NCI-H2081 treated with DMSO at 0.1 percent for 48 hours (cell line): Measurements from ENCODE around the gene NAA38.
"Not testable (repeated sequence)": the region's sequence is repeated elsewhere in the genome, so short reads cannot be mapped to it uniquely, and the experiment has no call there.

Experiments used
- DNase-seq: peaks from one replicate; lab custom pipeline; 2025; lab: John Stamatoyannopoulos, UW

The NAA38 gene

DNA sequence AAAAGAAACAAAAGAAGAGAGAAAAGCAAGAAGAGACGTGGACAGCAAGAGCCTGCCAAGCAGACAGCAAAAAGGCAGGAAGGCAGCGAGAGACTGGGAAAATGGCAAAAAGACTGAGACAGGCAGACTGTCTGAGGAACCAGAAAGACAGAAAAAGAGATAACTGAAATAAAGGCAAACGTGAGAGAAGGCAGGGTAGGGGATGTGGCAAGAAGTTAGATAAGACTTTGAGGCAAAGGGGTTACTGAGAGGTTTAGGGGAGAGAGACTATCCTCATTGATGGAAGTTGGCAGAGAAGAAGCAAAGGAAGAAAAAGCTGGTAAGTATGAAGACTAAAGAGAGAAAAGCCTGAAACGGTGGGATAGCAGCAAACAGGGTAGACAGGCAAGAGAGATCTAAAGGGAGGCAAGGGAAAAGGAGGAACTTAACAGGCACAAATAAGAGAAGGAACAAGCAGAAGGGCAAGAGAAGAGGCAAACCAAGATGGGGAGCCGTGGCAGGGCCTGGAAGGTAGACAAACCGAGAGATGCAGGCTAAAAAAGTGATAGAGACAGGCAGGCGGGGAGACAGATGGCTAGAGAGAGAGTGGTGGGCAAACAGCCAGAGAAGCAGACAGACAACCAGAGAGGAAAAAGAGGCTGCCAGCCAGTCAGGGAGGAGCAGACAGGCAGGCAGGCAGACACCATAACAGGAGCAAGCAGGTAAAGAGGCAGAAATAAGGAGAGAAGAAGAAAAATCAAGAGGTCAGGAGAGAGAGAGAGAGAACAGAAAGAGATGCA is 24.1 kb upstream of the NAA38 start:
- peak; percentile 37 for DNase-seq

DNA sequence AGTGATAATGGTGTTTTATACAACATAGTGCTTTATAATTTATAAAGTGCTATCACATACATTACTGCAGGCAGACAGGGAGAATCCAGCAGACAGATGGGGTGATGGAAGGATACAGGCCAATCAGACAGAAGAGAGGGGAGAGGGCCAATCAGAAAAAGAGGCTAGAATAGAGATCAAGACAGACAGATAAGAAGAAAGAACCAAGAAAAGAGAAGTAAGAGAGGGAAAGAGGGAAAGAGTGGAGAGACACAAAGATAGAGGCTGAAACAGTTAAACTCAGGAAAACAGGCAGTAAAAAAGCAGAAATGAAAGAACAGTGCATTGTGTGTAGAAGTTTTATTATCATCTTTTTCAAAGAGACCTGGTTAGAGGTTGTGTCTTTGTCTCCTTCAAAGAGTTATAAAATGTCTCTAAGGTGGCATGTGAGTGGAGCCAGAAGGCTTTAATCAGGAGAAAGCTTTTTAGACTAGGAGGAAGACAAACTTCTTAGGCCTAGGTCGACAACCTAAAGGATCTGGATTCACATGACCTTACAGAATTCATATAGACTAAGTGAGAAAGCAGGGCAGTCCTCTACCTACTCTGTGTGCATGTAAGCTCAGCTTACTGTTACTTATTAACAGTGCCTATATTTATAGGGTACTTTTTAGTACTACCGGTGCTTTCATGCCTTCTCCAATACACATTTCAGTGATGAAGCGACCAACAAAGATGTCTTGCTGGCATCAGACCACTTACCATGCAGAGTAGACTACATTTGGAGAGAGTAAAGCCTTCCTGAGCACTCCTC is 22.9 kb upstream of the NAA38 start:
- no peak for DNase-seq

GRCh38 chr17:7878234-7878633 is 20.9 kb upstream of the NAA38 start:
- no peak for DNase-seq

GRCh38 chr17:7875804-7876370 is 18.5 kb upstream of the NAA38 start:
- no peak for DNase-seq

DNA sequence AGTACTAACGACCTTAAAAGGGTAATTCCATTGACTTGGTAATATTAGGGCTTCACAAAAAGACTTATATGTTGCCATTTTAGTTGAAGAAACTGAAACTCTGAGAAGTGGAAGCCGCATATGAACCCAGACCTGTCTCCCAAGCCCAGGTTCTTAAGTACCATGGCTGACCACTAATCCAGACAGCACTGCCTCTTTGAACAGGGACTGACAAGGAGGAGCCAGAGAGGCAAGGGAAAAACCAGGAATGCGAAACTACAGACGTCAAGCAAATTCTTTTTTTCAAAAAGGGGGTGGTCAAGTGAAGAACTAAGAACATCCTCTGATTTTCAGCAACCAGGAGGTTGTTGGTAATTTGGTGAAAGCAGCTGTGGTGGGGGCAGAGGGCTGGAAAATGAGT is 15.7 kb upstream of the NAA38 start:
- DNase-seq, result no peak

DNA sequence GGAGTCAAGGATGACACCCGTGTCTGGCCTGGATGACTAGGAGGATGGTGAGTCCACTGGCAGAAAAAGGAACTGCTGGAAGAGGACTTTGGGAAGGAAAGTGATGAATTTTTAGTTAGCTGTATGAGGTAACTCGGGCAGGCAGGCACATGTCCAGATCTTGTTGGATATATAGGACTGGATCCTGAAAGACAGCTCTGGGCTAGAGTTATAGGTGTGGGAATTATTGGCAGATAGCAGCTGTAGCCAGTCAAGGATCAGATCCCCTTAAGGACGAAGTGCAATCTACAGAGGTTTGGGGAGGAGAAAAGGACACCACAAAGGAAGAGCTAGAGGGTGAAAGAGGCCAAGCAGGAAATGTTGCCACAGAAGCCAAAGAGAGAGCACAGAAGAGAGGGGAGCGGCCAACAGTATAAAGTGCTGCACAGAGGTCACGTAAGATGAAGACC is 10.5 kb upstream of the NAA38 start:
- DNase-seq, result no peak

DNA sequence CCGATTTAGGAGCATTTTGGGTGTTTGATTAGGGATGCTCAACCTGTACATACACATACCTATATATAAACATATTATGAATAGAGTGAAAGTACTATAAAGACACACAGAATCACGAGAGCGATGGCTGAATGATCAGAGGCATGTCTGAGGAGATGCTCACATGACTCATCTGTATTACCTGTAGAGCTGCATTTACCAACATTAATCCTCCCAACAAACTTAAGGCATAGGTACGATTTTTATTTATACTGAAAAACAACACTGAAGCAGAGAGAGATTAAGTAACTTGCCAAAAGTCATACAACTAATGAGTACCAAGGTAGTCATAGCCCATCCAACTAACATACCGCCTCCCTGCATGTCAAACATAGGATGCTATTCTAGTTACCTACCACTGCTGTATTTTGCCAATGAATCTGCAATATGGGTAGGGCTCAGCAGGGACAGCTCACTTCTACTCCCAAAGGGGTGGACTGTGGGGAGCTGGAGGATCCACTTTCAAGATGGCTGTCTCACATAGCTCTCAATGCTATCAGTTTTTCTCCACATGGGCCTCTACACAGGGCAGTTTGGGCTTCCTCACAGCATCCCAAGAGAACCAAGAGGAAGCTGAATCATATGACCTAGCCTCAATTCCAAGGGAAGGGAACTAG is 7.8 kb upstream of the NAA38 start:
- DNase-seq, result no peak

- not testable (repeated sequence) for DNase-seq
These were observed 7.0 kb upstream of the NAA38 start for GRCh38 chr17:7864384-7864783.

GRCh38 chr17:7862692-7863437 is 5.5 kb upstream of the NAA38 start:
- DNase-seq, result no peak

DNA sequence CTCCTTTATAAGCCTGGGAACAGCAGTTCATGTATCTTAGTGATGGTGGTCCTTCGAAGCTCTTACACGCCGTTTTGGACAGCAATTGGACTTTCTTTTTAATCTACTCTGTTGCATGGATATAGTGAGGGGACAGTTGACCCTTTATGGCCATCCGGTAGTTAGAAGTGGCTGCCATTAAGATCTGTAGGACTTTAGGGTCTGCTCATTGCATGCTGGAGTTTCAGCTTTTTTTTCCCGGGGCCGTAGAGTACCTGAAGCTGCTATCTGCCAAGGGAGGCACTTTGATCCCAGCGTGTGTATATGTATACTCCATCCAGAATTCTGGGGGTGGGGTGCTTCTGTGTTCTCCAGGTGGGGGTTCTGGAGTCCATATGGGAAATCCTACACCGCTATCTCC is 1.7 kb upstream of the NAA38 start:
- DNase-seq, result no peak

DNA sequence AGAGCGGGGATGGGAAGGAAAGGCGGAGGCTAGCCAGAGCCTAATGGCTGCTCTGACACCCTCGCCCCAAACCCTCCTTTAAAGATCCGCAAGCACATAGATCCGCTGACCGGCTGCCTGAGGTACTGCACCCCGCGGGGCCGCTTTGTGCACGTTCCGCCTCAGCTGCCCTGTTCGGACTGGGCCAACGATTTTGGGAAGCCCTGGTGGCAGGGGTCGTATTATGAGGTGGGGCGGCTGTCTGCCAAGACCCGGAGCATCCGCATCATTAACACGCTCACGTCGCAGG is 1.1 kb upstream of the NAA38 start:
- DNase-seq, result no peak

DNA sequence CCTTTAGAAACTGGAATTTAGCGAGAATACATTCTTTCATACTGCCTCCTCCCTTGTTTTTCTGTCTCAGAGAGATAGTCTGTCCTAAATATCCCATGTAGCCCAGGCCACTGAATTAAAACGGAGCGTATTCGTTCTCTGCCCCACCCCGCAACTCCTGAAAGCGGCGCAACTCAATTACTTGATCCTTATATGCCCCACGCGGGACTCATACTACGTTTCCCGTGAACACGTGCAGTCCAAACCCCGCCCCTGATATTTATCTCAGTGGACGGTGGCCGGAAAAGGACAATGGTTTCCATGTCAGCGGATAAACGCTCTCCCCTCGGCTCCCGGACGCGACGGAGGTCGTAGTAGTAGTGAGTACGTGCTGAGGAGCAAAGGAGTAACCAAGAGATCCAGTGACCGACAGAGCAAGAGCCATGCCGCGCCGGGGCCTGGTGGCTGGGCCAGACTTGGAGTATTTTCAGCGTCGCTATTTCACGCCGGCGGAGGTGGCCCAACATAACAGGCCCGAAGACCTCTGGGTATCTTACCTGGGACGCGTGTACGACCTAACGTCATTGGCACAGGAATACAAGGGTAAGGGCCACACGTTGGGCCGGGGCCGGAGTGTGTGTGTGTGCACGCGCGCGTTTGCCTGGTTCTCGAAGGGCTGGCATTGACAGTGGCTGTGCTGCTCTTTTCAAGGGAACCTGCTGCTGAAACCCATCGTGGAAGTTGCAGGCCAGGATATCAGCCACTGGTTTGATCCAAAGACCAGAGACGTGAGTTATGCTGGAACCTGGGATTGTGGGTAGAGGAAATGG is 558 bp upstream of the NAA38 start, which contains the start of gene CYB5D1:
CYB5D1 (plus strand) TSS at position 291 of the 809 bp plus-strand sequence; CDS start at position 423, 132 bp downstream.
- DNase-seq, result peak; percentile 88

- DNase-seq, result no peak
These were observed 1.1 kb downstream of the NAA38 start for GRCh38 chr17:7856011-7856810.

DNA sequence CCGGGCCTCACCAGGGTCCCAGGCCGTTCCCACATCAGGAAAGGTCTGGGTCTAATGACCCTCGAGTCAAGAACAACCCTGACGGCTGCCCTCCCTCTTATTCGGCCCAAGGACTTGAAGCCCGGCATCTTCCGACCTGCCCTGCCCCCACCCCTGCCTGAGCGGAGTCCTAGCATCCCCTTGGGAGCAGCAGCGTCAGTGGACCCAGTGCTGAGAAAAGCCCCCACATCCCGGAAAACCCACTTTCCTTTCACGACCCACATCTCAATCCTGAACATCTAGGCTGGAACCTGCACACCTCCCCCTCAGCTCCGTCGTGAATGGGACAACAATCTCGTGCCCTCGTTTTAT is 1.7 kb downstream of the NAA38 start:
- DNase-seq, result no peak

GRCh38 chr17:7854851-7855659 is 2.3 kb downstream of the NAA38 start, which contains the start of gene TMEM88:
TMEM88 (plus strand) TSS chr17:7855066; CDS start chr17:7855075, 9 bp downstream.
- no peak for DNase-seq

- DNase-seq, result no peak
These were observed 3.1 kb downstream of the NAA38 start for GRCh38 chr17:7854078-7854777.

DNA sequence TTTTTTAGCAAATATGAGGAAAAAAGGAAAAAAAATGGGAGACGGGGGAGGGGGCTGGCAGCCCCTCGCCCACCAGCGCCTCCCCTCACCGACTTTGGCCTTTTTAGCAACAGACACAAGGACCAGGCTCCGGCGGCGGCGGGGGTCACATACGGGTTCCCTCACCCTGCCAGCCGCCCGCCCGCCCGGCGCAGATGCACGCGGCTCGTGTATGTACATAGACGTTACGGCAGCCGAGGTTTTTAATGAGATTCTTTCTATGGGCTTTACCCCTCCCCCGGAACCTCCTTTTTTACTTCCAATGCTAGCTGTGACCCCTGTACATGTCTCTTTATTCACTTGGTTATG is 3.7 kb downstream of the NAA38 start:
- no peak for DNase-seq

- no peak for DNase-seq
These were observed 4.3 kb downstream of the NAA38 start for GRCh38 chr17:7852919-7853690.
